Bronchial epithelial cell (primary cell): ENCODE data around the gene AUH. TPM values are rescaled to one million over a fixed set of nuclear protein-coding genes. Genes with fewer than 3 reads are reported as not detected.

ENCODE experiments used
- DNase-seq: peaks from one replicate; pipeline ENCODE4 v3.0.0-alpha.2; 2010; ENCODE audit warnings: low read depth
- FAIRE-seq: peaks from 2 replicates; lab custom pipeline; 2011; peaks lifted over from hg19 to GRCh38; lab: Jason Lieb, UNC
- H3K27me3 ChIP-seq: 2 replicates; pipeline ENCODE4 v1.5.1; 2011; ENCODE audit warnings: low read length; ENCODE audit not compliant: control insufficient read depth, insufficient read depth
- H3K36me3 ChIP-seq: 2 replicates; pipeline ENCODE4 v1.5.1; 2011; ENCODE audit warnings: low read length; ENCODE audit not compliant: control insufficient read depth, insufficient read depth
- H3K4me3 ChIP-seq: 2 replicates; pipeline ENCODE4 v1.5.1; 2011; ENCODE audit warnings: mild to moderate bottlenecking, low read depth, low read length, control low read depth
- CTCF ChIP-seq: IDR thresholded peaks from 2 replicates; pipeline ENCODE4 v1.5.1; 2011; ENCODE audit warnings: mild to moderate bottlenecking, moderate library complexity, low read length, control low read depth, inconsistent platforms; ENCODE audit not compliant: insufficient read depth, severe bottlenecking
- total RNA-seq: library from RNA; depleted of rRNA; stranded (reverse); fragments of >200 nt; gene quantifications from 2 replicates; pipeline ENCODE4 v1.2.1, GENCODE V29; 2014

The AUH gene
- total RNA-seq, 1 donor from 2014 or later, result 16.8 TPM

- DNase-seq (no peak), FAIRE-seq (no peak)
- Histone ChIP-seq H3K4me3 (no peak overlapping the region), H3K27me3 (no peaks in the 10 kb centered on the region), H3K36me3 (no peaks in the 10 kb centered on the region)
- no peak for TF ChIP-seq CTCF
Measured at GRCh38 chr9:91196103-91196950, 165.4 kb downstream of the AUH start.

- no peaks in the 10 kb centered on the region for H3K36me3 ChIP-seq
- H3K27me3 ChIP-seq, result no peaks in the 10 kb centered on the region
- DNase-seq (no peak), FAIRE-seq (no peak)
- TF ChIP-seq CTCF, result no peak
- H3K4me3 ChIP-seq, result no peak overlapping the region
Measured at GRCh38 chr9:91195372-91196012, 166.2 kb downstream of the AUH start.

- Histone ChIP-seq H3K27me3 (no peaks in the 10 kb centered on the region), H3K4me3 (peak overlapping the region; percentile 29), H3K36me3 (no peaks in the 10 kb centered on the region)
- TF ChIP-seq CTCF, result no peak
- DNase-seq (peak; percentile 74), FAIRE-seq (no peak)
Measured at GRCh38 chr9:91193658-91194391, 167.9 kb downstream of the AUH start.

GRCh38 chr9:91193087-91193657 lies 168.5 kb downstream of the AUH start:
- Histone ChIP-seq H3K4me3 (peak overlapping the region; percentile 29), H3K27me3 (no peaks in the 10 kb centered on the region), H3K36me3 (no peaks in the 10 kb centered on the region)
- FAIRE-seq (no peak), DNase-seq (peak; percentile 97)
- TF ChIP-seq CTCF, result peak; percentile 6

- Histone ChIP-seq H3K4me3 (no peak overlapping the region), H3K36me3 (no peaks in the 10 kb centered on the region), H3K27me3 (no peaks in the 10 kb centered on the region)
- no peak for DNase-seq
- no peak for FAIRE-seq
- no peak for TF ChIP-seq CTCF
Measured at GRCh38 chr9:91192381-91193086, 169.2 kb downstream of the AUH start.
